HG02943 (cell line): ENCODE data around the gene ABHD1.
"Not testable (repeated sequence)": the region's sequence is repeated elsewhere in the genome, so short reads cannot be mapped to it uniquely, and the experiment has no call there.

Experiments used
- ATAC-seq: cut with Tn5 transposase; IDR thresholded peaks from one replicate; pipeline ENCODE4 v1.9.1; 2021; ENCODE audit warnings: mild to moderate bottlenecking, low read depth, moderate library complexity; ENCODE audit not compliant: unreplicated experiment

Gene ABHD1

DNA sequence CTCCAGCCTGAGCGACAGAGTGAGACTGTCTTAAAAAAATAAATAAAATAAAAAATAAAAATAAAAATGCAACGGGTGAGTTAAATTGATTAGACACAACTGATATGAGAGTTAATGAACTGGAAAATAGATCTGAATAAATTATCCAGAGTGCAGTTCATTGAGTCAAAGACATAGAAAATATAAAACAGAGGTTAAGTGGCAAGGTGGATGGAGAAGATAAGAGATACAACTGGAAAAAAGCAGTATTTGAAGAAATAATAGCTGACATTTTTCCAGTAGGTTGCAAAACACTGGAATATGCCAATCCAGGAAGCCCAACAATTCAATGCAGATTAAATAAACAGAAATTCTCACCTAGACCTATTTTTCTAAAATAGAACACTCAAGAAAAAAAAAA, 15.4 kb upstream of the ABHD1 start:
- no peak for ATAC-seq

DNA sequence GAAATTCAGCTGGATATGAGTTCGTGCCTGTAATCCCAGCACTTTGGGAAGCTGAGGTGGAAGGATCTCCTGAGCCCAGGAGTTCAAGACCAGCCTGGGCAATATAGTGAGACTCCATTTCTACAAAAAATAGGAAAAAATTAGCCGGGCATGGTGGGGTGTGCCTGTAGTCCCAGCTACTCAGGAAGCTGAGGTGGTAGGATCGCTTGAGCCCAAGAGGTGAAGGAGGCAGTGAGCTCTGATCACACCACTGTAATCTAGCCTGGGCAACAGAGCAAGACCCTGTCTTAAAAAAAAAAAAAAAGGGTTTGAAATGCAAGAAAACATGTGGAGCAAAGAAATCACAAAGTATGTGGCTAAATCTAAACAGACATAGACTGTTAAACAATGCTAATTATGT, 14.5 kb upstream of the ABHD1 start:
- no peak for ATAC-seq

DNA sequence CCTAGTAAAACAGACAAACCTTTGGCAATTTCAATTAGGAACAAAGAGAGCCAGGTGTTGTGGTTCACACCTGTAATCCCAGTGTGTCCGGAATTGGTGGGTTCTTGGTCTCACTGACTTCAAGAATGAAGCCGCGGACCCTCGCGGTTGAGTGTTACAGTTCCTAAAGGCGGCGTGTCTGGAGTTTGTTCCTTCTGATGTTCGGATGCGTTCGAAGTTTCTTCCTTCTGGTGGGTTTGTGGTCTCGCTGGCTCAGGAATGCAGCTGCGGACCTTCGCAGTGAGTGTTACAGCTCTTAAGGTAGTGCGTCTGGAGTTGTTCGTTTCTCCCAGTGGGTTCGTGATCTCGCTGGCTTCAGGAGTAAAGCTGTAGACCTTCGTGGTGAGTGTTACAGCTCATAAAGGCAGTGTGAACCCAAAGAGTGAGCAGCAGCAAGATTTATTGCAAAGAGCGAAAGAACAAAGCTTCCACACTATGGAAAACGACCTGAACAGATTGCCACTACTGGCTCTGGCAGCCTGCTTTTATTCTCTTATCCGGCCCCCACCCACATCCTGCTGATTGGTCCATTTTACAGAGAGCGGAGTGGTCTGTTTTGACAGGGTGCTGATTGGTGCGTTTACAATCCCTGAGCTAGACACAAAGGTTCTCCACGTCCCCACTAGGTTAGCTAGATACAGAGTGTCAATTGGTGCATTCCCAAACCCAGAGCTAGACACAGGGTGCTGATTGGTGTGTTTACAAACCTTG, 12.8 kb upstream of the ABHD1 start:
- ATAC-seq: not testable (repeated sequence)

DNA sequence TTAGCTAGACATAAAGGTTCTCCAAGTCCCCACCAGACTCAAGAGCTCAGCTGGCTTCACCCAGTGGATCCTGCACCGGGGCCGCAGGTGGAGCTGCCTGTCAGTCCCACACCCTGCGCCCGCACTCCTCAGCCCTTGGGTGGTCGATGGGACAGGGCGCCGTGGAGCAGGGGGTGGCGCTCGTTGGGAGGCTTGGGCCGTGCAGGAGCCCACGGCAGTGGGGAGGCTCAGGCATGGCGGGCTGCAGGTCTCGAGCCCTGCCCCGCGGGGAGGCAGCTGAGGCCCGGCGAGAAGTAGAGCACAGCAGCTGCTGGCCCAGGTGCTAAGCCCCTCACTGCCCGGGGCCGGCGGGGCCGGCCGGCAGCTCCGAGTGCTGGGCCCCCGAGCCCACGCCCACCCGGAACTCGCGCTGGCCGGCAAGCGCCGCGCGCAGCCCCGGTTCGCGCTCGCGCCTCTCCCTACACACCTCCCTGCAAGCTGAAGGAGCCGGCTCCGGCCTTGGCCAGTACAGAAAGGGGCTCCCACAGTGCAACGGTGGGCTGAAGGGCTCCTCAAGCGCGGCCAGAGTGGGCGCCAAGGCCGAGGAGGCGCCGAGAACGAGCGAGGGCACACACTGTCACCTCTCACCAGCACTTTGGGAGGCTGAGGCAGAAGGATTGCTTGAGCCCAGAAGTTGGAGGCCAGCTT, 12.1 kb upstream of the ABHD1 start:
- not testable (repeated sequence) for ATAC-seq

DNA sequence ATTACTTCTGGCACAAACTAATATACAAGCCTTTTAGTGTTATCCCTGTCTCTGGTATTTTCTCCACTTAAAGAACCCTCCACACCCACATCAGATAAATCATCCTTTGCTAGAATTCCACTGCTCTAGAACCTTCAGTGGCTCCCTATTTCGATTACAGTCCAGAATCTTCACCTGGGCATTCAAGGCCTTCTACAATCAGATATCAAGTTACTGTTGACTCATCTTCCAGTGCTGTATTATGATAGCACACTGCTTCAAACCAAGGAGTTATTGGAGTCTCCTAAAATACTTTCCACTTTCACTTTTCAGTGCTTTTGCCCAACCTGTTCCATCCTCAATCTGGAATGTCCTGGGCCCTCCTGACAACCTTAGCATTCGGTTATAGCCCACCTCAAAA, 8.1 kb upstream of the ABHD1 start:
- ATAC-seq: no peak

DNA sequence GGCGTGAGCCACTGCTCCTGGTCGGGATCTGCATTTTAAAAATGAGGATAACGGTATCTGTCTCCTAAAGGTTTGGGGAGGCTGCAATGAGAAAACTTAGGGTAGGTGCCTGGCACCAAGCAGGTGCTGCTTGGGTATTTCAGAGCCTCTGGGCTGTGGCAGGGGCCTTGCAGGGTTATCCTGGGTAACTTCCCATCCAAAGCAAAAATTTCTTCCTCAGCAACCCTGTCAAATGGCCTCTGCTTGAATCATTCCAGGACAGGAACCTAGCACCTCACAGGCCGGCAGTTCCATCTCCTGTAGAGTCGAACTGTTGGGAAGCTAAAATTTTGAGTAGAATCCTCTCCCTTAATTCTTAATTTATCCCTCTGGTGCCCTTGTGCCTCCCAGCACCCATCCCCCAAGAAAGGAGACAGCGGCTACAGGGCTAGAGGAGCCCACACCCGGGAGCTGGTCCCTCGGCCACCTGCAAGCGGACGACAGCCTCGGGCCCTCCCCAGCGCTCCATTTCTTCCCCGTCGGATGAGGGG, 5.6 kb upstream of the ABHD1 start:
- ATAC-seq: no peak

DNA sequence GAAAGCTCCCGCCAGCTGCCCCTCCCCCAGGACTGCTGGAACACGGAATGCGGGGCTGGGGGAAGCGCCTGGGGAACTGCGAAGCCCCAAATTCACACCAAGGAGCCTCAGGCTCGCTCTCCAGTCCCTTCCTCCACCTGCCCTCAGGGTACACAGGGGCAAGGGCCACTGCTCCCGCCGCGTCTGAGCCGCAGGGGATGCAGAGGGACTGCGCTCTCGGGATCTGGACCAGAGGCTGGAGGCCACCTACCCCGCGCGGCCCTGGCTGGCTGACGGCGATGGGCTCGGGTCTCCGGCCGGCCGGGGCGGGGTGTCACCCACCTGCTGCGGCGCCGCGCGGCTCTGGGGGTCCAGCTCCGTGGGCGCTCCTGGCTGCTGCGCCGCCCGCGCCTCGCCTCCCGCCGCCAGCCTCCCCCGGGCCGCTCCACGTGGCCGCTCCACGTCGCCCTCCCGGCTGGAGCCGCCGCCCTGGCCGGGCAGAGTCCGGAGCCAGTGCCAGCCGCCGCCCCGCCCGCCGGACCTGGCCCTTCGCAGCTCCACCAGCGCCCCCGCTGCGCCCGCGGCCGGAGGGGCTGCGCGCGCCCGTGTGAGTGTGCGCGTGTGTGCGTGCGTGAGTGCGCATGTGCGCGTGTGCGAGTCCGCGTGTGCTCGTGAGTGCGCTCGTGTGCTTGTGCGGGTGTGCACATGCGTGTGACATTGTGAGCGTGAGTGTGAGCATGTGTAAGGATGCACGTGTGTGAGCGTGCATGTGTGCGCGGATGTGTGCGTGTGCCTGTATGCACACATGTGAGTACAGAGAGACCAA, 4.9 kb upstream of the ABHD1 start, which contains the start of gene CGREF1:
Gene CGREF1 (minus strand): TSS at position 604 of the 805 bp plus-strand sequence. CDS start 14,762 bp downstream, outside the sequence.
- no peak for ATAC-seq

DNA sequence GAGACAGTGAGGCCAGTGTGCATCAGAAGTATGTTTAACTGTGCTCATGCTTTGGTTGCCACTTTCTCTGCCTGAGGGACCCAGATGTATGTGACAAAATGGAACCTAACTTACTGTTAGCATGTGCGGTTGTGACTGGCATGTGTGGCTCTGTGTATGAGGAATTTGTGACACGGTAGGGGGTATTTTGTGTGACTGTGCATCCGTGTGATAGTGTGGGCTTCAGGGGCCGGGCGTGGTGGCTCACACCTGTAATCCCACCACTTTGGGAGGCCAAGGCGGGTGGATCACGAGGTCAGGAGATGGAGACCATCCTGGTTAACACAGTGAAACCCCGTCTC, 4.3 kb upstream of the ABHD1 start:
- ATAC-seq: not testable (repeated sequence)

DNA sequence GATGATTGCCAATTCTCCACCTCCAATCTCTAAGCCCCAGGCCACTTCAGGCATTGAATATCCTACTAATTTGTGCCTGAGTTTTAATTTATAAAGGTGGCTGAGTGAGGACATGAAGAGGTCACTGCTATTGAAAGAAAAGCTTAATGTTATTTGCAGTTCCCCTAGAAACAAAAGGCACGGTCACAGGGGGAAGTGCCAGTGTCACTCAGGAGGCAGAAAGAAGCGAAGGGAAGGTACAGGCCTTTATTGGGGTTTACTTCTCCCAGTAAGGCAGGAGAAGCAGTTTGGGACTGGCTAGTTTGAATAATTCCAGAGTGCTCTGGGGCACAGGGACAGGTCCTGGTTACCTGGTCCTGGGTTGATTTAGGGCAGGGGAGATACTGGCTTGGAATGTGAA, 1.7 kb upstream of the ABHD1 start:
- ATAC-seq: no peak

DNA sequence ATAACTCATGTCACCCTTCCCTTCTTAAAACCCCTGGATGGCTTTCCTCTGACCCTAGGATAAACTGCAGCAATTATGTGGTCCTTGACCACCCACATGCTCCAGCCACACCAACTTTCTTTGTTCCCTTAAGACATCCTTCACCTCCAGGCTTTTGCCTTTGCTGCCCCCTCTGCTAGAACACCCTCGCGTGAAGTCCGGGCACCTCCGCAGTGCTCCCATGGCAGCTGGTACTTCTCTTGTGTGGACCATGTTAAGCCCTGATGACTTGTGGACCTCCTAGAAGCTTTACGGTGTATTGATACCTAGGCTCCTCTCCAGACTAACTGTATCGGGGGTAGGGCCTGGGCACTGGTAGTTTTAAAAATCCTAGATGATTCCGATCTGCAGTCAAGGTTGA, 824 bp upstream of the ABHD1 start:
- ATAC-seq: no peak

DNA sequence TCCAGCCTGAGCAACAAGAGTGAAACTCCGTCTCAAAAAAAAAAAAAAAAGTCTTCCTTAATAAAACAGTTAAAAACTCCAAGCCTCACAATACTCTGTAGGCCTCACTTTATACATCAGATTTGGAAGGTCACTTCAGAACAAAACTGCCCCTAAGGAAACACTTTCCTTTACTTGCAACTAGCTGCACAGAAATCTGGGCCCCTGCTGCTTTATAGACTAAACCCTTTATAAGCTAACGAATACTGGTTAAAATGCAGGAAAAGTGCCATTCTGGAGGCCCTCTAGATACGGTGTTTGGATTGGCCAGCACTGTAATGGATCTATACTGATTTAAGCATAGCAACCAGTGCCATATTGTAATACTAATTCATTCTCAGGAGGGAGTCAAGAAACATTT, 1.5 kb downstream of the ABHD1 start:
- ATAC-seq: no peak

DNA sequence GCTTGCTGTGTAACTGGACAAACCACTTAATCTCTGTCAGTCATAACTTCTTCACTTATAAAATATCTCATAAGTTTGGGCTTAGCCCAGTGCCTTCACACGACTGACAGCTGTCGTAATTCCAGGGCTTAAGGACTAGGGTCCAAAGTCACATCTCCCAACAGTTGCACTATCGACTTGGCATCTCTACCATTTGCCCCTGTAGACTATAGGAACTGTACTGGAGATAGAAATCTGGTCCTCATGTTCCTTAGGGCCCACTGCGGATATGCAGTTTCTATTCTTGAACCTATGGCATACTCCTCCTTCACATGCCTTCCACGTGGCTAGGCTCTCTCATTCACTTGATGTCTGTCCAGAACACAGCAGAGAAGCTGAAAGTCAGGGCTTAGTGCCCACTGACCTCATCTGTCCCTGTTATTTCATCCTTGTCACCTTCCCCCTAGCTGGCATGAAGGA, 2.7 kb downstream of the ABHD1 start:
- ATAC-seq: no peak

DNA sequence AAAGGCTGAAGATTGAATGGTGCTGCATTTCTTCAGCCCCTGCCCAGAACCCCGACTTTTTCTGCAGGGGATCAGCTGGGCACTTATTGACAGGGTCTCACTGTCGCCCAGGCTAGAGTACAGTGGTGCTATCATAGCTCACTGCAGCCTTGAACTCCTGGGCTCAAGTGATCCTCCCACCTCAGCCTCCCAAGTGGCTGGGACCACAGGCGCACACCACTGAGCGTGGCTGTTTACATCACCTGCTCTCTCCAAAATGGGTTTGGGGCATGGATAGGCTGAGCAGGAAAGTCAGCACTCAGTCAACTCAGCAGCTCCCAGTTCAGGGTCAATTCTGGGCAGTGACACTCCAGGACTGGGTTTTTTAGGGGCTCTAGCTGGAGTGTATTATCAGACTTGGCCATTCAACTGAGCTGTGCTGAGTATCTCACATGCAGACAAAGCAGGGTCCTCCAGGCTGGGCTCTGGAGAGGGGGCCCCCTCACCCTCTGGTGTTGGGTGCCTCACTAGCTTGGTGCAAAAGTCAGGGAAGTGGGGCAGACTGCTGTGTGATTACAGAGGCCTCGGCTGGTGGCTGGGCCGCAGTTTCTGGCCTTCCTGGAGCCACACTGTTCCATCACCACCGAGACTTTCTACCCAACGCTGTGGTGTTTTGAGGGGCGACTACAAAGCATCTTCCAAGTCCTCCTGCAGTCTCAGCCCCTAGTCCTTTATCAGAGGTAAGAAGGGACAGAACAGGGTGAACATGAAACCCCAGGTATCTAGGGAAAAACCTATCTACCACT, 4.5 kb downstream of the ABHD1 start:
- no peak for ATAC-seq

DNA sequence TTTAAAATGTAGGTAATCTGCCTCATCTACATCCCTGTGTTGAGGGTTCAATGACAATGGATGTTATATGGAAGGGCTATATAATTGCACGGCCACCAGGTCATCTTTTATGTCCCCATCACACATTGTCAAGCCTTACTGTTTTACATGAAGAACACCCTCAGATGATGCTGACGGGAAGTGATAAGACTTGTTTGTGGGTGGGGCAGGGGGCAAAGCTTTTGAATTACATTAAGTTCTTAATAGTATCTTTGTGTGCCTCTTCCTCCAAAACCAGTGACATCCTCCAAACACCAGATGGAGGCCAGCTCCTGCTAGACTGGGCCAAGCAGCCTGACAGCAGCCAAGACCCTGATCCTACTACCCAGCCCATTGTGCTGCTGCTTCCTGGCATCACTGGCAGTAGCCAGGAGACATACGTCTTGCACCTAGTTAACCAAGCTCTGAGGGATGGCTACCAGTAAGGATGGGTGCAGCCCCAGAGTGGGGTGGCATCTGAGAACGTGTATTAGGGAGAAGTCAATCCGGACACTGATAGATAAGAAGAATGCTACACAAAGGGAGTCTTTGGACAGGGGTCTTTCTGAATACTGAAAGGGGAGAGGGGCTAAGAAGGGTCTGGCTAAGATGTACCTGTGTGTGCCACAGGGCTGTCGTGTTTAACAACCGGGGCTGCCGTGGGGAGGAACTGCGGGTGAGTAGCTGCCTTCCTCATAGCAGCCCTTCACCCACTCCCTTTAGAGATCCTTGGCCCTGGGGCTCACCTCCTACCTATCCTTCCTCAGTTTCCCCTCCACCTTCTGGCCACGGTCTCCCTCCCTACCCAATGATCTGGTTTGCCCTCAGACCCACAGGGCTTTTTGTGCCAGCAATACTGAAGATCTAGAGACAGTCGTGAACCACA, 5.3 kb downstream of the ABHD1 start:
- ATAC-seq: no peak

DNA sequence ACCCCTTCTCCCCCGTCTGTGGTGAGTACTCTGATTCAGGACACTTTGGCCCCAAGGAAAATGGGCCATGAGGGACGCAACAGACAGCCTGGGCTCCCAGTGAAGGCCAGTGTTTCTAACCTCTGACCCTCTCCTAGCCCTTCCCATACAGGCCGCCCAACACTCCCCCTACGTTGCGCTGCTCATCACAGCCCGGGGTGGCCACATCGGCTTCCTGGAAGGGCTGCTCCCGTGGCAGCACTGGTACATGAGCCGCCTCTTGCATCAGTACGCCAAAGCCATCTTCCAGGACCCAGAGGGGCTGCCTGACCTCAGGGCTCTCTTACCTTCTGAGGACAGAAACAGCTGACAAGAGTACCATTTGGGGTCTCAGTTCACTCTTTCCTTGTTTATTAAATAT, 6.8 kb downstream of the ABHD1 start:
- no peak for ATAC-seq

DNA sequence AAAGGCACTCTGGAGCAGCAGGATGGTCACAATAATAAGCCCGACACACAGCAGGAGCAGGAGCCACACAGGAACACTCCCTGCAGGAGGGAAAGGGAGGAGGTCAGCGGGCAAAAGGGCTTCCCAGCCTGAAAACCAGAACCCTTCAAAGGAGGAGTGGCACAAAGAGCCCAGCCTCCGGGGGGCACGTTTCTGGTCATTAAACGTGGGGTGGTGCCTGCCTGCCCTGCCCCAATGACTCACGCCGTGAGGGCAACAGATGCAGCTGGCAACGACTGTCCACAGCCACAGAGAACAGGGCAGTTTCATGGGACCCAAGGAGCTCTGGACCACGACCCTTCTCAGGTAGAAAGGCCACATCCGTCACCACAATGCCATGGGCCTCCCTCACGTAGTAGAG, 7.8 kb downstream of the ABHD1 start:
- no peak for ATAC-seq

DNA sequence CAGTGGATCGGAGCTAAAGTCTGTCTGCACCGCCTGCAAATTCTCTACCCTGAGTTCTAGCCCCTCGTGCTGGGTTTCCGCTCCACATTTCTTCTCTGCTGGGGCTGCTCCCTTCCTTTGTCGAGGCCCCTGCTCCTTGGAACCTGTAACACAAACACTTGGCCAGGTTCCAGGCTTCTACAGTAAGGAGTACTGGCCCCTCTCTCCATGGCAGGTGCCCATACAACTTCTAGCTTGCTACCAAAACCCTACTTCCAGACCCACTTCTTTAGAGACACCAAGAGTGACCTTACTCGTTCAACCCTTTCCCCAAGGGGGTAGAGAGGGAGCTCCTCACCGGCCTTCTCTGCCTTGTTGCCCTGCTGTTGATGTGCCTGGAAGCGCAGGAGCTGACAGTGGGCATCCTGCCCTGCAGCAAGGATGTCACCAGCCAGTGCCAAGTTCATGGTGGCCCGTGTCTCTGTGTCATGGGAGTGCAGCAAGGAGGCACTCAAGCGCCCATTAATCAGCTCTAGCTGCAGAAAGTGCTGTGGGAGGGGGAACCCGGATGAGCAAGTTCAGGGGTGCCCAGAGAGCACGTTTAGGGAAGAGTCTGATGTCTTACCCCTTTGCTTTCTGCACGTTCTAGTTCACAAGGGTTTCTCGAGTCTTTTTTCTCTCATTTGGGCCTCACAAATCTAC, 9.7 kb downstream of the ABHD1 start:
- no peak for ATAC-seq

DNA sequence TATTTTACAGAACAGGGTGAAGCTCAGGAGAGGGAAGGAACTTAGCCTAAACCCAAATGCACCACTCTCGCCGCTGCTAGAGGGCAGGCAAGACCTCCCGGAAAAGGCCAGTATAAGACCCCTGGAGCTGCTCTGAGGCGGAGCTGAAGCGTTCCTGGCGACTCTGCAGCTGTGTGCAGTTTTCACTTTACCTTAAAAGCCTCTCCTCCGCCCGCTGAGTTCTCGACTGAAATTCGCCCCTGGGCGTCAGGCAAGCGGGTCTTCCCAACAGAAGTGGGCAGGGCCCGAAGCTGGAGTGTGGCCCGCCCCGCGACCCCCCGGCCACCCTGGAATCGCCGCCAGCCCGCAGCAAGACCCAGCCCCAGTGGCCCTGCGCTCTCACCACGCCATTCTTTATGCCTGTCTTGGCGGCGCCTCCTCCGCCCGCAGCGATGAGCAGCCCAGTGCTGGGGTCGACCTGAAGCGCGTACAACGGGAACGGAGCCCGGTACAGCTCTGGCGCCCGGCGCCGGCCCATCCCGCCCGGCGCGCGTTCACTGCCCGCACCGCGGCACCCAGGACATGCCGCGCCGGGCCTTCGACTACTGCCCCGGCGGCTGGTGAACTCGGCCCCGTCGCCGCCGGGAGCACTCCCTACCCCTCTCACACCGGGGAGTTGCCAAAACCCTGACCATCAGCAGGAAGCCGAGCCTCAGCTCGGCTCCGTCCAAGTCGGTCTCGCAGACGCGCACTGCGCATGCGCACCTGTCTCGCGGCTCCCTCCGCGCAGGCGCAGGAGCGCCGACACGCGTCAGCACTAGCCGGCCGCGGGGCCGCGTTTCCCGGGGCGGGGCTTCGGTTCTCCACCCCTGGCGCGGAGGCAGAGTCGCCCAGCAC, 10.5 kb downstream of the ABHD1 start, which contains the start of gene PREB:
Gene PREB (minus strand): TSS at position 732 of the 876 bp plus-strand sequence. CDS start 215 bp downstream, at position 517.
- peak; percentile 86 for ATAC-seq
